OCI-LY1 (cell line): Measurements from ENCODE around the gene FMN2.

Experiments
- H2AFZ ChIP-seq: fragments of 200-600 bp; sonication (generic), shearing (Covaris generic); 2 replicates; pipeline ENCODE4 v1.6.0; 2014; ENCODE audit warnings: antibody characterized with exemption, mild to moderate bottlenecking, low read length
- H3F3A ChIP-seq: fragments of 200-600 bp; sonication (generic), shearing (Covaris generic); 2 replicates; pipeline ENCODE4 v1.6.0; 2014; ENCODE audit warnings: mild to moderate bottlenecking, antibody characterized with exemption, low read length, moderate library complexity; ENCODE audit not compliant: insufficient read depth
- H3K27ac ChIP-seq: fragments of 200-600 bp; sonication (generic); 2 replicates; pipeline ENCODE4 v1.5.1; 2014; ENCODE audit warnings: low read length, mixed run types, mild to moderate bottlenecking, low read depth; ENCODE audit not compliant: poor library complexity, severe bottlenecking
- H3K27me3 ChIP-seq: fragments of 200-600 bp; sonication (generic); 2 replicates; pipeline ENCODE4 v1.6.0; 2014; ENCODE audit warnings: antibody characterized with exemption, mild to moderate bottlenecking, low read length, moderate library complexity; ENCODE audit not compliant: insufficient read depth
- H3K36me3 ChIP-seq: fragments of 200-600 bp; sonication (generic); 2 replicates; pipeline ENCODE4 v1.6.1; 2014; ENCODE audit warnings: mild to moderate bottlenecking, antibody characterized with exemption, low read length, moderate library complexity, mixed read lengths; ENCODE audit not compliant: insufficient read depth
- H3K4me1 ChIP-seq: fragments of 200-600 bp; sonication (generic); 2 replicates; pipeline ENCODE4 v1.5.1; 2014; ENCODE audit warnings: mild to moderate bottlenecking, low read length, moderate library complexity; ENCODE audit not compliant: insufficient read depth, severe bottlenecking
- H3K4me2 ChIP-seq: fragments of 200-600 bp; sonication (generic), shearing (Covaris generic); 2 replicates; pipeline ENCODE4 v1.6.1; 2014; ENCODE audit warnings: low read length
- H3K4me3 ChIP-seq: fragments of 200-600 bp; sonication (generic); 2 replicates; pipeline ENCODE4 v1.5.1; 2014; ENCODE audit warnings: low read length, low read depth, mild to moderate bottlenecking, mixed read lengths; ENCODE audit not compliant: poor library complexity, severe bottlenecking
- H3K79me2 ChIP-seq: fragments of 200-600 bp; shearing (Covaris generic); 2 replicates; pipeline ENCODE4 v1.6.1; 2016; ENCODE audit warnings: mixed run types, low read length, mixed read lengths; ENCODE audit not compliant: insufficient read depth
- H3K9ac ChIP-seq: fragments of 200-600 bp; sonication (generic), shearing (Covaris generic); 2 replicates; pipeline ENCODE4 v1.6.1; 2014; ENCODE audit warnings: mild to moderate bottlenecking, low read length, mixed read lengths
- H3K9me2 ChIP-seq: fragments of 200-600 bp; sonication (generic), shearing (Covaris generic); 2 replicates; pipeline ENCODE4 v1.6.1; 2014; ENCODE audit warnings: low read depth, mild to moderate bottlenecking, low read length, mixed read lengths
- H3K9me3 ChIP-seq: fragments of 200-600 bp; shearing (Covaris generic); 2 replicates; pipeline ENCODE4 v1.6.1; 2014; ENCODE audit warnings: low read length, mixed read lengths
- H4K20me1 ChIP-seq: fragments of 200-600 bp; sonication (generic), shearing (Covaris generic); 2 replicates; pipeline ENCODE4 v1.6.0; 2016; ENCODE audit warnings: mild to moderate bottlenecking, low read length; ENCODE audit not compliant: insufficient read depth
- CTCF ChIP-seq: fragments of 200-600 bp; sonication (generic), shearing (Covaris generic); IDR thresholded peaks from 2 replicates; pipeline ENCODE4 v1.5.1; 2017; ENCODE audit warnings: mild to moderate bottlenecking, antibody characterized with exemption, low read length, moderate library complexity, mixed read lengths
- EZH2 ChIP-seq: fragments of 200-600 bp; sonication (generic), shearing (Covaris generic); IDR thresholded peaks from 2 replicates; pipeline ENCODE4 v1.8.0; 2017; ENCODE audit warnings: borderline replicate concordance, mixed run types, mild to moderate bottlenecking, antibody characterized with exemption, low read length, moderate library complexity, mixed read lengths

FMN2 gene

GRCh38 chr1:240293706-240294105 lies 202.0 kb downstream of the FMN2 start:
- Histone ChIP-seq H2AFZ (no peak overlapping the region), H3K9me3 (no peaks in the 10 kb centered on the region)

GRCh38 chr1:240294566-240294965 lies 202.9 kb downstream of the FMN2 start:
- TF ChIP-seq CTCF = no peak
- TF ChIP-seq EZH2 = no peak
- Histone ChIP-seq H3K4me3 (no peak overlapping the region), H3K9me3 (no peaks in the 10 kb centered on the region), H3K27ac (no peak overlapping the region), H3K36me3 (no peaks in the 10 kb centered on the region), H2AFZ (no peak overlapping the region), H3K4me2 (no peak overlapping the region), H3K4me1 (no peaks in the 10 kb centered on the region), H3F3A (no peaks in the 10 kb centered on the region), H3K27me3 (no peaks in the 10 kb centered on the region), H3K79me2 (no peaks in the 10 kb centered on the region), H4K20me1 (no peaks in the 10 kb centered on the region), H3K9me2 (no peaks in the 10 kb centered on the region), H3K9ac (no peak overlapping the region)

More at GRCh38 chr1:240293706-240294105, 202.0 kb downstream of the FMN2 start:
- H3K4me2 ChIP-seq = no peak overlapping the region
- H3K4me1 ChIP-seq = no peaks in the 10 kb centered on the region
- H3K9me2 ChIP-seq = no peaks in the 10 kb centered on the region
- H3K79me2 ChIP-seq = no peaks in the 10 kb centered on the region
- TF ChIP-seq EZH2 (no peak), CTCF (no peak)
- no peak overlapping the region for H3K27ac ChIP-seq
- no peaks in the 10 kb centered on the region for H4K20me1 ChIP-seq
- H3K36me3 ChIP-seq = no peaks in the 10 kb centered on the region
- no peak overlapping the region for H3K9ac ChIP-seq
- no peaks in the 10 kb centered on the region for H3F3A ChIP-seq
- no peak overlapping the region for H3K4me3 ChIP-seq
- H3K27me3 ChIP-seq = no peaks in the 10 kb centered on the region

GRCh38 chr1:240295811-240296210 lies 204.1 kb downstream of the FMN2 start:
- Histone ChIP-seq H3K27ac (no peak overlapping the region), H4K20me1 (no peaks in the 10 kb centered on the region), H3F3A (no peaks in the 10 kb centered on the region), H3K27me3 (no peaks in the 10 kb centered on the region), H3K9me2 (no peaks in the 10 kb centered on the region), H3K4me1 (no peaks in the 10 kb centered on the region), H2AFZ (no peak overlapping the region), H3K9ac (no peak overlapping the region), H3K4me3 (no peak overlapping the region), H3K9me3 (no peaks in the 10 kb centered on the region), H3K79me2 (no peaks in the 10 kb centered on the region), H3K4me2 (no peak overlapping the region), H3K36me3 (no peaks in the 10 kb centered on the region)
- TF ChIP-seq EZH2 (no peak), CTCF (no peak)
